HepG2 (cell line): ENCODE measurements around the gene FHDC1.

Experiments used
- CC2D1A ChIP-seq: sonication (generic); formaldehyde crosslinking; IDR thresholded peaks from 2 replicates; pipeline ENCODE4 v1.8.1; 2023; ENCODE audit warnings: mild to moderate bottlenecking, missing genetic modification reagents
- HOXA9 ChIP-seq: sonication (generic); formaldehyde crosslinking; IDR thresholded peaks from 2 replicates; pipeline ENCODE4 v1.8.1; 2022; ENCODE audit warnings: missing genetic modification reagents, mild to moderate bottlenecking, moderate library complexity, borderline replicate concordance
- NCOA1 ChIP-seq: sonication (generic); formaldehyde crosslinking; IDR thresholded peaks from 2 replicates; pipeline ENCODE4 v1.9.0; 2021; ENCODE audit warnings: missing genetic modification reagents
- REL ChIP-seq: sonication (generic); formaldehyde crosslinking; conservative IDR thresholded peaks from 2 replicates; pipeline ENCODE4 v1.8.0; 2022; ENCODE audit warnings: mild to moderate bottlenecking, missing genetic modification reagents, moderate library complexity
- RXRA ChIP-seq: sonication (generic); formaldehyde crosslinking; IDR thresholded peaks from 2 replicates; pipeline ENCODE4 v1.5.1; 2020; ENCODE audit warnings: missing genetic modification reagents
- SUZ12 ChIP-seq: fragments of 150-350 bp; IDR thresholded peaks from 2 replicates; pipeline ENCODE4 v1.6.1; 2014; ENCODE audit warnings: low read depth, low read length
- ZBTB42 ChIP-seq: sonication (generic); formaldehyde crosslinking; IDR thresholded peaks from 2 replicates; pipeline ENCODE4 v1.5.0; 2020; ENCODE audit warnings: mild to moderate bottlenecking, missing genetic modification reagents
- ZFP62 ChIP-seq: sonication (generic); formaldehyde crosslinking; IDR thresholded peaks from 2 replicates; pipeline ENCODE4 v1.4.0; 2020; ENCODE audit warnings: missing genetic modification reagents
- ZNF850 ChIP-seq: sonication (generic); formaldehyde crosslinking; conservative IDR thresholded peaks from 2 replicates; pipeline ENCODE4 v1.9.0; 2021; ENCODE audit warnings: mild to moderate bottlenecking, missing genetic modification reagents

GRCh38 chr4:152946446-152946845 lies 10.3 kb downstream of the FHDC1 start:
- no peak for TF ChIP-seq SUZ12
- TF ChIP-seq REL, result no peak
- no peak for TF ChIP-seq ZNF850
- TF ChIP-seq CC2D1A (CRISPR knock-in tag), result no peak
- TF ChIP-seq NCOA1 (CRISPR knock-in tag), result no peak
- TF ChIP-seq RXRA, result no peak
- no peak for TF ChIP-seq ZBTB42
- TF ChIP-seq ZFP62 (CRISPR knock-in tag), result no peak
- TF ChIP-seq HOXA9 (CRISPR knock-in tag), result no peak
